Gastroesophageal sphincter (tissue), 3 donors: ENCODE data around the gene KIRREL1.

ENCODE experiments used
- EP300 ChIP-seq: sonication (generic); formaldehyde crosslinking; IDR thresholded peaks from one replicate; pipeline ENCODE4 v1.6.1; 2017; ENCODE audit warnings: antibody characterized with exemption, mild to moderate bottlenecking
- POLR2A ChIP-seq, 2 donors: fragments of 450-650 bp; IDR thresholded peaks; one replicate each; pipeline ENCODE4 v1.6.1; 2017; ENCODE audit warnings: antibody characterized with exemption in 2 of 2, mild to moderate bottlenecking in 2 of 2, moderate library complexity in 1 of 2
- TF ChIP-seq, protein P1 (sequence below), 4 experiments: fragments of 200-600 bp in 2 of 4; fragments of 450-650 bp in 2 of 4; sonication (generic) in 1 of 4; IDR thresholded peaks; one replicate each; pipeline ENCODE4 v1.5.1; 2017 to 2019; ENCODE audit warnings: antibody characterized with exemption in 4 of 4, mild to moderate bottlenecking in 2 of 4, moderate library complexity in 2 of 4

DNA sequence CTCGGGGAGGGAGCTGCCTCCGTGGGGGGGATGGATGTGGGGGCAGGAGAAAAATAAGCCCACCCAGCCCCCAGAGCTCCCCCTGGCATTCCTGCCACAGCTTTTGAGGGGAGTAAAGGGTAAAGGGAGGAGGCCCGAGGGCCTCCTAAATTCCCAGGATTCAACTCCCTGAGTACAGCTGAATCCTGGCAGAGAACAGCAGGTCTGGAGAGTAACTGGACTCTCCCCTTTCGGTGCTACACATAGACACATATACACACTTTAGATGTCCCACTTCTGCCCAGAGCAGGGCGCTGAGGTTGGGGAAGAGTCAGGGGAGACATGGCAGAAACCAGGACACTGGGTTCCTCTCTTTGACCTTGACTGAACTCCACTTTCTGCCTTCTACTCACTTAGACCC lies 3.0 kb downstream of the KIRREL1 start:
- TF ChIP-seq, protein P1, sequence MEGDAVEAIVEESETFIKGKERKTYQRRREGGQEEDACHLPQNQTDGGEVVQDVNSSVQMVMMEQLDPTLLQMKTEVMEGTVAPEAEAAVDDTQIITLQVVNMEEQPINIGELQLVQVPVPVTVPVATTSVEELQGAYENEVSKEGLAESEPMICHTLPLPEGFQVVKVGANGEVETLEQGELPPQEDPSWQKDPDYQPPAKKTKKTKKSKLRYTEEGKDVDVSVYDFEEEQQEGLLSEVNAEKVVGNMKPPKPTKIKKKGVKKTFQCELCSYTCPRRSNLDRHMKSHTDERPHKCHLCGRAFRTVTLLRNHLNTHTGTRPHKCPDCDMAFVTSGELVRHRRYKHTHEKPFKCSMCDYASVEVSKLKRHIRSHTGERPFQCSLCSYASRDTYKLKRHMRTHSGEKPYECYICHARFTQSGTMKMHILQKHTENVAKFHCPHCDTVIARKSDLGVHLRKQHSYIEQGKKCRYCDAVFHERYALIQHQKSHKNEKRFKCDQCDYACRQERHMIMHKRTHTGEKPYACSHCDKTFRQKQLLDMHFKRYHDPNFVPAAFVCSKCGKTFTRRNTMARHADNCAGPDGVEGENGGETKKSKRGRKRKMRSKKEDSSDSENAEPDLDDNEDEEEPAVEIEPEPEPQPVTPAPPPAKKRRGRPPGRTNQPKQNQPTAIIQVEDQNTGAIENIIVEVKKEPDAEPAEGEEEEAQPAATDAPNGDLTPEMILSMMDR (IDR thresholded peaks at IDR 0.05): no peak
- TF ChIP-seq POLR2A (IDR thresholded peaks at IDR 0.05) (no peak), EP300 (no peak)
